Measurements from ENCODE around the gene NCLN. TPM values are rescaled to one million over a fixed set of nuclear protein-coding genes. Genes with fewer than 3 reads are reported as not detected.

NCLN gene
- total and polyA plus RNA-seq, 9 of the 15 experiments (the other 6 are each of a cell fraction or from before 2014, with no cell fraction given): 3.8 to 126 (median 39.6) TPM

DNA sequence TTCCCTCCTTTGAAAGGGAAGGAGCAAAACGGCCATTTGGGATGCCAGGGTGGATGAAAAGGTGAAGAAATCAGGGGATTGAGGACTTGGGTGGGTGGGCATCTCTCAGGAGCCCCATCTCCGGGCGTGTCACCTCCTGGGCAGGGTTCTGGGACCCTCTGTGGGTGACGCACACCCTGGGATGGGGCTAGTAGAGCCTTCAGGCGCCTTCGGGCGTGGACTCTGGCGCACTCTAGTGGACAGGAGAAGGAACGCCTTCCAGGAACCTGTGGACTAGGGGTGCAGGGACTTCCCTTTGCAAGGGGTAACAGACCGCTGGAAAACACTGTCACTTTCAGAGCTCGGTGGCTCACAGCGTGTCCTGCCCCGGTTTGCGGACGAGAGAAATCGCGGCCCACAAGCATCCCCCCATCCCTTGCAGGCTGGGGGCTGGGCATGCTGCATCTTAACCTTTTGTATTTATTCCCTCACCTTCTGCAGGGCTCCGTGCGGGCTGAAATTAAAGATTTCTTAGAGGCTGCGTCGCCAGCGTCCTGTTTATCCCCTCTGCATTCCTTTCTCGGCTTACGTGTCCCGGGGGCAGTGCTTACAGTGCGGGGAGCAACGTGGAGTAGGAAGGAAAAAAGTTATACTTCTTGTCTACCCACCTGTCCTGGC is 22.4 kb upstream of the NCLN start (continued):
- TF ChIP-seq, protein P1, sequence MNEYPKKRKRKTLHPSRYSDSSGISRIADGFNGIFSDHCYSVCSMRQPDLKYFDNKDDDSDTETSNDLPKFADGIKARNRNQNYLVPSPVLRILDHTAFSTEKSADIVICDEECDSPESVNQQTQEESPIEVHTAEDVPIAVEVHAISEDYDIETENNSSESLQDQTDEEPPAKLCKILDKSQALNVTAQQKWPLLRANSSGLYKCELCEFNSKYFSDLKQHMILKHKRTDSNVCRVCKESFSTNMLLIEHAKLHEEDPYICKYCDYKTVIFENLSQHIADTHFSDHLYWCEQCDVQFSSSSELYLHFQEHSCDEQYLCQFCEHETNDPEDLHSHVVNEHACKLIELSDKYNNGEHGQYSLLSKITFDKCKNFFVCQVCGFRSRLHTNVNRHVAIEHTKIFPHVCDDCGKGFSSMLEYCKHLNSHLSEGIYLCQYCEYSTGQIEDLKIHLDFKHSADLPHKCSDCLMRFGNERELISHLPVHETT (CRISPR knock-in tag; conservative IDR thresholded peaks at IDR 0.05 in 1 of 2, IDR thresholded peaks at IDR 0.05 in 1 of 2): no peak
- TF ChIP-seq, protein P2, sequence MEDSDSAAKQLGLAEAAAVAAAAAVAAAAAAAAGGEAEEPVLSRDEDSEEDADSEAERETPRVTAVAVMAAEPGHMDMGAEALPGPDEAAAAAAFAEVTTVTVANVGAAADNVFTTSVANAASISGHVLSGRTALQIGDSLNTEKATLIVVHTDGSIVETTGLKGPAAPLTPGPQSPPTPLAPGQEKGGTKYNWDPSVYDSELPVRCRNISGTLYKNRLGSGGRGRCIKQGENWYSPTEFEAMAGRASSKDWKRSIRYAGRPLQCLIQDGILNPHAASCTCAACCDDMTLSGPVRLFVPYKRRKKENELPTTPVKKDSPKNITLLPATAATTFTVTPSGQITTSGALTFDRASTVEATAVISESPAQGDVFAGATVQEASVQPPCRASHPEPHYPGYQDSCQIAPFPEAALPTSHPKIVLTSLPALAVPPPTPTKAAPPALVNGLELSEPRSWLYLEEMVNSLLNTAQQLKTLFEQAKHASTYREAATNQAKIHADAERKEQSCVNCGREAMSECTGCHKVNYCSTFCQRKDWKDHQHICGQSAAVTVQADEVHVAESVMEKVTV (CRISPR knock-in tag; IDR thresholded peaks at IDR 0.05): peak; percentile 88
- no peak for TF ChIP-seq NR2F6 (CRISPR knock-in tag; IDR thresholded peaks at IDR 0.05)
- no peak for TF ChIP-seq YBX1 (IDR thresholded peaks at IDR 0.05)
- TF ChIP-seq, protein P3, sequence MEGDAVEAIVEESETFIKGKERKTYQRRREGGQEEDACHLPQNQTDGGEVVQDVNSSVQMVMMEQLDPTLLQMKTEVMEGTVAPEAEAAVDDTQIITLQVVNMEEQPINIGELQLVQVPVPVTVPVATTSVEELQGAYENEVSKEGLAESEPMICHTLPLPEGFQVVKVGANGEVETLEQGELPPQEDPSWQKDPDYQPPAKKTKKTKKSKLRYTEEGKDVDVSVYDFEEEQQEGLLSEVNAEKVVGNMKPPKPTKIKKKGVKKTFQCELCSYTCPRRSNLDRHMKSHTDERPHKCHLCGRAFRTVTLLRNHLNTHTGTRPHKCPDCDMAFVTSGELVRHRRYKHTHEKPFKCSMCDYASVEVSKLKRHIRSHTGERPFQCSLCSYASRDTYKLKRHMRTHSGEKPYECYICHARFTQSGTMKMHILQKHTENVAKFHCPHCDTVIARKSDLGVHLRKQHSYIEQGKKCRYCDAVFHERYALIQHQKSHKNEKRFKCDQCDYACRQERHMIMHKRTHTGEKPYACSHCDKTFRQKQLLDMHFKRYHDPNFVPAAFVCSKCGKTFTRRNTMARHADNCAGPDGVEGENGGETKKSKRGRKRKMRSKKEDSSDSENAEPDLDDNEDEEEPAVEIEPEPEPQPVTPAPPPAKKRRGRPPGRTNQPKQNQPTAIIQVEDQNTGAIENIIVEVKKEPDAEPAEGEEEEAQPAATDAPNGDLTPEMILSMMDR (IDR thresholded peaks at IDR 0.05 in 2 of 3, conservative IDR thresholded peaks at IDR 0.05 in 1 of 3; ENCODE audit: insufficient read depth in 2 of 3, low read depth in 1 of 3, low read length in 3 of 3): peak; percentile 94 to 95 (median 95)
- no peak for TF ChIP-seq MED1 (CRISPR knock-in tag; IDR thresholded peaks at IDR 0.05; ENCODE audit: borderline replicate concordance)
- 0 out of 2 replicates have a peak, but pooled peaks have one; percentile 19 for TF ChIP-seq GABPB1 (CRISPR knock-in tag; IDR thresholded peaks at IDR 0.05)
- TF ChIP-seq, protein P4, sequence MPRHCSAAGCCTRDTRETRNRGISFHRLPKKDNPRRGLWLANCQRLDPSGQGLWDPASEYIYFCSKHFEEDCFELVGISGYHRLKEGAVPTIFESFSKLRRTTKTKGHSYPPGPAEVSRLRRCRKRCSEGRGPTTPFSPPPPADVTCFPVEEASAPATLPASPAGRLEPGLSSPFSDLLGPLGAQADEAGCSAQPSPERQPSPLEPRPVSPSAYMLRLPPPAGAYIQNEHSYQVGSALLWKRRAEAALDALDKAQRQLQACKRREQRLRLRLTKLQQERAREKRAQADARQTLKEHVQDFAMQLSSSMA (CRISPR knock-in tag; IDR thresholded peaks at IDR 0.05): no peak
- TF ChIP-seq MTA1 (IDR thresholded peaks at IDR 0.05; ENCODE audit: borderline replicate concordance): peak; percentile 20; the same call in 1 of the 2 replicates
- TF ChIP-seq KAT7 (CRISPR knock-in tag; IDR thresholded peaks at IDR 0.05; ENCODE audit: borderline replicate concordance): no peak
- TF ChIP-seq, protein P5, sequence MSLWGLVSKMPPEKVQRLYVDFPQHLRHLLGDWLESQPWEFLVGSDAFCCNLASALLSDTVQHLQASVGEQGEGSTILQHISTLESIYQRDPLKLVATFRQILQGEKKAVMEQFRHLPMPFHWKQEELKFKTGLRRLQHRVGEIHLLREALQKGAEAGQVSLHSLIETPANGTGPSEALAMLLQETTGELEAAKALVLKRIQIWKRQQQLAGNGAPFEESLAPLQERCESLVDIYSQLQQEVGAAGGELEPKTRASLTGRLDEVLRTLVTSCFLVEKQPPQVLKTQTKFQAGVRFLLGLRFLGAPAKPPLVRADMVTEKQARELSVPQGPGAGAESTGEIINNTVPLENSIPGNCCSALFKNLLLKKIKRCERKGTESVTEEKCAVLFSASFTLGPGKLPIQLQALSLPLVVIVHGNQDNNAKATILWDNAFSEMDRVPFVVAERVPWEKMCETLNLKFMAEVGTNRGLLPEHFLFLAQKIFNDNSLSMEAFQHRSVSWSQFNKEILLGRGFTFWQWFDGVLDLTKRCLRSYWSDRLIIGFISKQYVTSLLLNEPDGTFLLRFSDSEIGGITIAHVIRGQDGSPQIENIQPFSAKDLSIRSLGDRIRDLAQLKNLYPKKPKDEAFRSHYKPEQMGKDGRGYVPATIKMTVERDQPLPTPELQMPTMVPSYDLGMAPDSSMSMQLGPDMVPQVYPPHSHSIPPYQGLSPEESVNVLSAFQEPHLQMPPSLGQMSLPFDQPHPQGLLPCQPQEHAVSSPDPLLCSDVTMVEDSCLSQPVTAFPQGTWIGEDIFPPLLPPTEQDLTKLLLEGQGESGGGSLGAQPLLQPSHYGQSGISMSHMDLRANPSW (CRISPR knock-in tag; IDR thresholded peaks at IDR 0.05): no peak
- TF ChIP-seq MYC (IDR thresholded peaks at IDR 0.05; ENCODE audit: low read depth, low read length): no peak
- no peak for TF ChIP-seq MYC (CRISPR knock-in tag; IDR thresholded peaks at IDR 0.05; ENCODE audit: borderline replicate concordance, low read depth)
- TF ChIP-seq MECOM (CRISPR knock-in tag; IDR thresholded peaks at IDR 0.05): no peak
- no peak for TF ChIP-seq TGIF2 (CRISPR knock-in tag; IDR thresholded peaks at IDR 0.05)
- TF ChIP-seq, protein P6, sequence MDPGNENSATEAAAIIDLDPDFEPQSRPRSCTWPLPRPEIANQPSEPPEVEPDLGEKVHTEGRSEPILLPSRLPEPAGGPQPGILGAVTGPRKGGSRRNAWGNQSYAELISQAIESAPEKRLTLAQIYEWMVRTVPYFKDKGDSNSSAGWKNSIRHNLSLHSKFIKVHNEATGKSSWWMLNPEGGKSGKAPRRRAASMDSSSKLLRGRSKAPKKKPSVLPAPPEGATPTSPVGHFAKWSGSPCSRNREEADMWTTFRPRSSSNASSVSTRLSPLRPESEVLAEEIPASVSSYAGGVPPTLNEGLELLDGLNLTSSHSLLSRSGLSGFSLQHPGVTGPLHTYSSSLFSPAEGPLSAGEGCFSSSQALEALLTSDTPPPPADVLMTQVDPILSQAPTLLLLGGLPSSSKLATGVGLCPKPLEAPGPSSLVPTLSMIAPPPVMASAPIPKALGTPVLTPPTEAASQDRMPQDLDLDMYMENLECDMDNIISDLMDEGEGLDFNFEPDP (CRISPR knock-in tag; IDR thresholded peaks at IDR 0.05): no peak
